ENCODE data around the gene KLLN.
"Not testable (repeated sequence)": the region's sequence is repeated elsewhere in the genome, so short reads cannot be mapped to it uniquely, and the experiment has no call there.

The KLLN gene

DNA sequence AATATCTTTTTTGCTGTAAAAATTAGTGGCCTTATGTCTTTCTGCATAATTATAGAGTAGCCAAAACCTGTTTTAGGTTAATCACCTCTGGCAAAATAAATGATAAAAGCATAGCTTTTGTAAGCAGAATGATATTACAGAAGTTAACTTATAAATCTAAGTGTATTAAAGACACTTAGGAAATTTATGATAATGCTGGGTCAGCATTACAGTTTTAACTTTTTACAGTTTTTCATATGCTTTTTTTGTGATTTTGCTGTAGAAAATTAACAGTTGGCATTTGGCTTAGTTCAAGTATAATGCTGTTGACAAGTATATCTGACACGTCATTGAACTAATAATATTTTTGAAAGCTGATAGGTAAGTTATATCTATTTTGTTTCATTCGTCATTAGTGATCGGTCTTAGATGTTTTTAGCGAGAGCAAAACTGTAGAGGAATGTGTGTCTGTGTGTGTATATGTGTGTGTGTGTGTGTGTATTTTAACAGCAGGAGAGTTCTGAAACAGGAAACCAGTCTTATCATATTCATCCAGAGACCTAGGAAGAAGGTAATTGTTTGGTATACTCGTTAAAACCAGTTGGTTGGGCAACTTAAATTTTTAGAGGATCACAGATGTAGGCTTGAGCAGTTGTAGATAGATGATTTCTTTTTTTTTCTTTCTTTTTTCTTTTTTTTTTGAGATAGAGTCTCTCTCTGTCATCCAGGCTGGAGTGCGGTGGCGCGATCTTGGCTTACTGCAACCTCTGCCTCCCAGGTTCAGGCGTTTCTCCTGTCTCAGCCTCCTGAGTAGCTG lies 15.5 kb upstream of the KLLN start:
- no peak overlapping the region for H3K4me3 ChIP-seq (ENCODE audit: low read length)
- H3K27me3 ChIP-seq (ENCODE audit: insufficient read depth, low read length) = no peaks in the 10 kb centered on the region
- no peak overlapping the region for H3K9ac ChIP-seq (ENCODE audit: low read depth, low read length)
- H3K4me1 ChIP-seq (ENCODE audit: insufficient read depth, low read length) = peaks cover 3% of the 10 kb centered on the region; the same call in 1 of the 2 replicates
- H3K36me3 ChIP-seq (ENCODE audit: insufficient read depth, low read depth, low read length) = peaks cover 4% of the 10 kb centered on the region; the same call in 1 of the 2 replicates
- H3K9me3 ChIP-seq (ENCODE audit: insufficient read depth, low read depth, low read length) = no peaks in the 10 kb centered on the region
- H3K27ac ChIP-seq (ENCODE audit: low read length) = no peak overlapping the region

DNA sequence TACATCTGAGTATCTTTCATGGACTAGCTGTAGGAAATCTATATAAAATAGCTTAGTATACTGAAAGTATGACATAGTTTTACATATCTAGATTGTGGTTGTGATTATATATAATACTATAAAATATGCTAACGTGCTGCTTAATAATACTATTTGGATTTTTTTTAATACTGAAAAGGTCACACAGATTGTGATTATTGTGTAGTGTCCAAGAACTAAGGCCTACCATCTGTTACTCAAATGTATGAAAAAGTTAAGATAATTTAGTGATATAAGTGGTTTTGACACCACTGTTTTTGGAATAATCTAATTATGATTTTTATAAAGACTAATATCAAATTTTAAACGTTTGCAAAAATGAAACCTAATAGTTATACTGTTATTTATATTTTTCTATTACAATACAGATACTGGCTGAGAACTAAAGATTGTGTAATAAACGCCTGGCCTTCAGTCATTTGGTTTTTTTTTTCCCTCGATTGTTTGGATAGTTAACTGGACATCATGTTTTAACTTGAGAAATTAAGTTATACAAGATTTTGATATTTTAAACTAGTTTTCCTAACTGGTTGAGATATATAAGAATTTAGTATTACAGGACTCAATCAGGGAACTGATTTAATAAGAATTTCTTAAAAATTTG lies 12.7 kb upstream of the KLLN start:
- Histone ChIP-seq H3K9me3 (ENCODE audit: insufficient read depth, low read depth, low read length) (no peaks in the 10 kb centered on the region), H3K36me3 (ENCODE audit: insufficient read depth, low read depth, low read length) (peaks cover 4% of the 10 kb centered on the region; the same call in 1 of the 2 replicates)

GRCh38 chr10:87873656-87874055 lies 10.3 kb upstream of the KLLN start:
- Histone ChIP-seq H3K36me3 (ENCODE audit: insufficient read depth, low read depth, low read length) (no peaks in the 10 kb centered on the region), H3K9ac (ENCODE audit: low read depth, low read length) (no peak overlapping the region), H3K4me1 (ENCODE audit: insufficient read depth, low read length) (peaks cover 10% of the 10 kb centered on the region; the same call in 1 of the 2 replicates), H3K27ac (ENCODE audit: low read length) (no peak overlapping the region), H3K9me3 (ENCODE audit: insufficient read depth, low read depth, low read length) (no peaks in the 10 kb centered on the region), H3K27me3 (ENCODE audit: insufficient read depth, low read length) (no peaks in the 10 kb centered on the region), H3K4me3 (ENCODE audit: low read length) (no peak overlapping the region)

More for the DNA sequence above, 12.7 kb upstream of the KLLN start:
- Histone ChIP-seq H3K9ac (ENCODE audit: low read depth, low read length) (no peak overlapping the region), H3K27ac (ENCODE audit: low read length) (no peak overlapping the region), H3K4me3 (ENCODE audit: low read length) (no peak overlapping the region), H3K4me1 (ENCODE audit: insufficient read depth, low read length) (peaks cover 10% of the 10 kb centered on the region; the same call in 1 of the 2 replicates), H3K27me3 (ENCODE audit: insufficient read depth, low read length) (no peaks in the 10 kb centered on the region)

- H3K36me3 ChIP-seq (ENCODE audit: insufficient read depth, low read depth, low read length) = no peaks in the 10 kb centered on the region
- H3K27me3 ChIP-seq (ENCODE audit: insufficient read depth, low read length) = no peaks in the 10 kb centered on the region
- H3K9ac ChIP-seq (ENCODE audit: low read depth, low read length) = no peak overlapping the region
- H3K4me3 ChIP-seq (ENCODE audit: low read length) = no peak overlapping the region
- no peaks in the 10 kb centered on the region for H3K9me3 ChIP-seq (ENCODE audit: insufficient read depth, low read depth, low read length)
- H3K27ac ChIP-seq (ENCODE audit: low read length) = no peak overlapping the region
- peaks cover 10% of the 10 kb centered on the region; the same call in 1 of the 2 replicates for H3K4me1 ChIP-seq (ENCODE audit: insufficient read depth, low read length)
Measured at GRCh38 chr10:87872828-87873227, 9.5 kb upstream of the KLLN start.

DNA sequence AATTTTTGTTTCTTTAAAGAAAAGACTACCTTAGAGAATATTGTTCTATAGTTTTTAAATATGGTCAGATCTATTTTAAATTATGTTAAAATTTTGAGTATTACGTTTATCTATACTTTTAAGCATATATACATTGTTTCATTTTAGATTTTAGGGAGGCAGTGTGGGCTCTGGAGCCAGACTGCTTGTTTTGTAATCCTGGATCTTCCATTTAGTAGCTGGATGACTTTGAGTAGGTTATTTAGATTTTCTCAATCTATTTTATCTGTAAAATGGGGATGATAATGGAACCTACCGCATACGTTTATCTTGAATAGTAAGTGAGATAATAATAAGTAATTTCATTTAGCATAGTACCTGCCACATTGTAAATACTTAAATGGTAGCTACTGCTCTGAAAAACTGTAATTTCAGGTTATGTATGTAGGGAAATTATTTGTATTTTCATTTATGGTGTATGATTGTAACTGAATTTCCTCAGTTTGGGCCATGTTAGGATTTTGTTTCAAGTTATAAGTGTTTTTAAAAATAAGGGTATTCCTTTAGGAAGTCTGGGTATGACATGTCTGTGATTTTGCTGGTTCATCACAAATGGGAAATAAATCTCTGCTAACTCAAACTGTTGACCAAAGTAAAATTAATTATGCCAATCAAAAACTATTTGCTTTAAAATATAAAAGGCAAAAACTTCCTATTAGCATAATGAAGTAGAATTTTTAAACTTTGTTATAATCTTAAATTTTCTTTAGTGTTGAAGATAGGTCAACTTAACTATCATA lies 6.6 kb upstream of the KLLN start:
- H3K27me3 ChIP-seq (ENCODE audit: insufficient read depth, low read length) = no peaks in the 10 kb centered on the region
- H3K9ac ChIP-seq (ENCODE audit: low read depth, low read length) = no peak overlapping the region
- no peaks in the 10 kb centered on the region for H3K9me3 ChIP-seq (ENCODE audit: insufficient read depth, low read depth, low read length)
- no peak overlapping the region for H3K4me3 ChIP-seq (ENCODE audit: low read length)
- H3K27ac ChIP-seq (ENCODE audit: low read length) = no peak overlapping the region
- peaks cover 22% of the 10 kb centered on the region; the same call in 1 of the 2 replicates for H3K4me1 ChIP-seq (ENCODE audit: insufficient read depth, low read length)
- H3K36me3 ChIP-seq (ENCODE audit: insufficient read depth, low read depth, low read length) = no peaks in the 10 kb centered on the region

DNA sequence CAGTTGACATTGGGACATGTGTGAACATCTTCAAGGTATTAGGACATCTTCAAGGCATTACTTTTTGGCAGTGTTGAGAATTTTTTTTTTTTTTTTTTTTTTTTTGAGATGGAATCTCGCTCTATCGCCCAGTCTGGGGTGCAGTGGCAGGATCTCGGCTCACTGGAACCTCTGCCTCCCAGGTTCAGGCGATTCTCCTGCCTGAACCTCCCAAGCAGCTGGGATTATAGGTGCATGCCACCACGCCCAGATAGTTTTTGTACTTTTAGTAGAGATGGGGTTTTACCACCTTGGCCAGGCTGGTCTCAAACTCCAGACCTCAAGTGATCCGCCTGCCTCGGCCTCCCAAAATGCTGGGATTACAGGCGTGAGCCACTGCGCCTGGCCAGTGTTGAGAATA lies 5.8 kb upstream of the KLLN start:
- not testable (repeated sequence) for H3K27ac ChIP-seq (ENCODE audit: low read length); H3K9ac ChIP-seq (ENCODE audit: low read depth, low read length); H3K9me3 ChIP-seq (ENCODE audit: insufficient read depth, low read depth, low read length); H3K27me3 ChIP-seq (ENCODE audit: insufficient read depth, low read length); H3K36me3 ChIP-seq (ENCODE audit: insufficient read depth, low read depth, low read length)
- 0 out of 2 replicates have a peak overlapping the region, but pooled peaks have one; percentile 97 for H3K4me3 ChIP-seq (ENCODE audit: low read length)
- H3K4me1 ChIP-seq (ENCODE audit: insufficient read depth, low read length) = peaks cover 22% of the 10 kb centered on the region; the same call in 1 of the 2 replicates

GRCh38 chr10:87868277-87868676 lies 4.9 kb upstream of the KLLN start:
- Histone ChIP-seq H3K36me3 (ENCODE audit: insufficient read depth, low read depth, low read length) (no peaks in the 10 kb centered on the region), H3K9me3 (ENCODE audit: insufficient read depth, low read depth, low read length) (no peaks in the 10 kb centered on the region), H3K4me3 (ENCODE audit: low read length) (peak overlapping the region; percentile 97), H3K4me1 (ENCODE audit: insufficient read depth, low read length) (peaks cover 13% of the 10 kb centered on the region; the same call in 1 of the 2 replicates), H3K9ac (ENCODE audit: low read depth, low read length) (no peak overlapping the region), H3K27ac (ENCODE audit: low read length) (no peak overlapping the region), H3K27me3 (ENCODE audit: insufficient read depth, low read length) (no peaks in the 10 kb centered on the region)

GRCh38 chr10:87867453-87867852 lies 4.1 kb upstream of the KLLN start:
- no peak overlapping the region for H3K27ac ChIP-seq (ENCODE audit: low read length)
- H3K4me1 ChIP-seq (ENCODE audit: insufficient read depth, low read length) = peaks cover 12% of the 10 kb centered on the region; the same call in 1 of the 2 replicates
- no peaks in the 10 kb centered on the region for H3K27me3 ChIP-seq (ENCODE audit: insufficient read depth, low read length)
- peak overlapping the region; percentile 97 for H3K4me3 ChIP-seq (ENCODE audit: low read length)
- no peaks in the 10 kb centered on the region for H3K9me3 ChIP-seq (ENCODE audit: insufficient read depth, low read depth, low read length)
- peak overlapping the region; percentile 86; the same call in 1 of the 2 replicates for H3K9ac ChIP-seq (ENCODE audit: low read depth, low read length)
- no peaks in the 10 kb centered on the region for H3K36me3 ChIP-seq (ENCODE audit: insufficient read depth, low read depth, low read length)

DNA sequence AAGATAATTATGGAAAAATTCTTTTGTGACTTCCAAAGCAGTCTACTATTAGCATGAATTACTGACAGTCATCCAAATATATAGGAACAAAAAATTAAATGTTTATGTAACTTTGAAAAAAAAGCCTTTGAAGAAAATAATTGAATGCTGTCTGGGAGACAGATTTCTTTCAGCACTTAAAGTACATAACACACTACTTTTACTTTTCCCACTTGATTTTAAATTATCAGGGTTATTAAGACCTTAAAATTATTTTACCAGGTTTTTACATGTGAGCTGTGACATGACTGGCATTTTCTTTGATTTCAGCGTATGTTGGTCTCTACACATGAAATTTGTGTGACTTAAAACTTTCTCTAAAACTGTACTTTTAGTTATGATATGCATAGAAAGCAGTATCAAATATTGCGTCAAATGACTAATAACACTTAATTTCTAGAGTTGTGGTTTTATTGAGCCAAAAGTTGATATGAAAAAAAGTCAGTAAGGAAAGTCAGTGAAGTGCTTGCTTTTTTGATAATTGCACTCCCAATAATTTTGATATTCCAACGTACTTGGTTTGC lies 3.2 kb upstream of the KLLN start:
- H3K36me3 ChIP-seq (ENCODE audit: insufficient read depth, low read depth, low read length) = no peaks in the 10 kb centered on the region
- H3K9ac ChIP-seq (ENCODE audit: low read depth, low read length) = peak overlapping the region; percentile 86; the same call in 1 of the 2 replicates
- H3K27ac ChIP-seq (ENCODE audit: low read length) = no peak overlapping the region
- peak overlapping the region; percentile 97 for H3K4me3 ChIP-seq (ENCODE audit: low read length)
- H3K27me3 ChIP-seq (ENCODE audit: insufficient read depth, low read length) = no peaks in the 10 kb centered on the region; the same call in 1 of the 2 replicates
- peaks cover 12% of the 10 kb centered on the region; the same call in 1 of the 2 replicates for H3K4me1 ChIP-seq (ENCODE audit: insufficient read depth, low read length)
- H3K9me3 ChIP-seq (ENCODE audit: insufficient read depth, low read depth, low read length) = no peaks in the 10 kb centered on the region

DNA sequence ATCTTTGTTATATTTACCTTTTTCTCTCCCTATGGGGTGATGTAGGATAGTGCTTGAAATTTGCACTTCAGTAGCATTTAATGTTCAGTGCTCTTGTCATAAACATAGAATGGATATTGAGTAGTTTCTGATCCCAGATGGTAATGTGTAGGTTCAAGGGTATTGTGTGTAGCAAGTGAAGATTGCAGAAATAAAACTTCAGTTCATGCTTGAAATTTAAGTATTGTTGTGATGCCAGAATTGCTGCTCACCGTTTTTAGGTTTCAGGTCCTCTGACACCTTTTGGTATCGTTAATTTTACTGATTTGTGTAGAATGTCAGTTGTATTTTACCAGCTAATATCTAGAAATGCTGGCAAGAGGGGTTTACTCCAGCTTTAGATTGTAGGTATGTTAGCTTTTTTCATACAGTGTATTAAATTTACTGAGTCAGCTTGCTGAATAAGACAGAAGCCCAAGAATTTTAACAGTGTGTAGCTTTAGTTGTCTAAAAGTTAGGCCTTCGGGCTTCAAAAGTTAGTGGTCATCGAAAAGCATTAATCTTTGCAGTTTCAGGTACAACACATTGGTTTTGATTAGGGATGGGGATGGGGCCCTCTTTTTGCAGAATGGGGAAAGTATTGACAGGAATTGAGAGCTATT lies 2.0 kb upstream of the KLLN start:
- peak overlapping the region; percentile 86 for H3K9ac ChIP-seq (ENCODE audit: low read depth, low read length)
- H3K4me1 ChIP-seq (ENCODE audit: insufficient read depth, low read length) = peaks cover 16% of the 10 kb centered on the region; the same call in 1 of the 2 replicates
- peaks cover 10% of the 10 kb centered on the region for H3K27me3 ChIP-seq (ENCODE audit: insufficient read depth, low read length)
- H3K27ac ChIP-seq (ENCODE audit: low read length) = no peak overlapping the region
- no peaks in the 10 kb centered on the region for H3K36me3 ChIP-seq (ENCODE audit: insufficient read depth, low read depth, low read length)
- H3K9me3 ChIP-seq (ENCODE audit: insufficient read depth, low read depth, low read length) = no peaks in the 10 kb centered on the region
- peak overlapping the region; percentile 97 for H3K4me3 ChIP-seq (ENCODE audit: low read length)
